ENCODE results near the gene KIF5A.

Gene KIF5A

GRCh38 chr12:57580466-57580795, 30.6 kb downstream of the KIF5A start:
- peaks cover 0 to 26% (median 0%) of the 10 kb centered on the region in 5 experiments for H3K27me3 ChIP-seq (replicated peaks in 2 of 5; ENCODE audit: control insufficient read depth in 4 of 5, insufficient read depth in 5 of 5, low read length in 4 of 5)
- peaks cover 0 to 17% (median 4%) of the 10 kb centered on the region in 4 experiments for H3K36me3 ChIP-seq (ENCODE audit: control insufficient read depth in 4 of 4, insufficient read depth in 4 of 4, low read length in 3 of 4)
- ChIA-PET POLR2A (no interaction called here), CTCF (interaction anchor here (0.9 to 7.7 kb wide), 12 partner anchors 10 to 146 kb away, joined by 3 to 121 read pairs (median 4); no protein-coding TSS in a partner anchor)
- WGBS (ENCODE audit: insufficient coverage) = 90% methylated on average over 2 of the region's 4 CpGs
- no peak for DNase-seq
- H3K4me1 ChIP-seq (ENCODE audit: control extremely low read depth in 1 of 4, control insufficient read depth in 4 of 4, insufficient read depth in 4 of 4, low read length in 3 of 4) = no peaks in the 10 kb centered on the region
- no peaks in the 10 kb centered on the region for H3K9me3 ChIP-seq (ENCODE audit: control extremely low read depth in 1 of 5, control insufficient read depth in 4 of 5, insufficient read depth in 2 of 5, low read depth in 1 of 5, low read length in 4 of 5)
- no peak overlapping the region for H3K27ac ChIP-seq (ENCODE audit: insufficient read depth in 1 of 2, low read depth in 1 of 2, low read length in 2 of 2, poor library complexity in 1 of 2, severe bottlenecking in 2 of 2)
- H3K4me3 ChIP-seq (ENCODE audit: control insufficient read depth in 1 of 7, extremely low read depth in 1 of 7, insufficient read depth in 4 of 7, low read depth in 2 of 7, low read length in 6 of 7) = no peak overlapping the region

GRCh38 chr12:57581802-57582201, 32.0 kb downstream of the KIF5A start:
- Histone ChIP-seq H3K36me3 (ENCODE audit: control insufficient read depth in 4 of 4, insufficient read depth in 4 of 4, low read length in 3 of 4) (peaks cover 0 to 6% (median 2%) of the 10 kb centered on the region in 4 experiments), H3K9me3 (ENCODE audit: control extremely low read depth in 1 of 5, control insufficient read depth in 4 of 5, insufficient read depth in 2 of 5, low read depth in 1 of 5, low read length in 4 of 5) (no peaks in the 10 kb centered on the region), H3K4me1 (ENCODE audit: control extremely low read depth in 1 of 4, control insufficient read depth in 4 of 4, insufficient read depth in 4 of 4, low read length in 3 of 4) (no peaks in the 10 kb centered on the region), H3K27ac (ENCODE audit: insufficient read depth in 1 of 2, low read depth in 1 of 2, low read length in 2 of 2, poor library complexity in 1 of 2, severe bottlenecking in 2 of 2) (no peak overlapping the region), H3K27me3 (replicated peaks in 2 of 5; ENCODE audit: control insufficient read depth in 4 of 5, insufficient read depth in 5 of 5, low read length in 4 of 5) (peaks cover 0 to 24% (median 0%) of the 10 kb centered on the region in 5 experiments), H3K4me3 (ENCODE audit: control insufficient read depth in 1 of 7, extremely low read depth in 1 of 7, insufficient read depth in 4 of 7, low read depth in 2 of 7, low read length in 6 of 7) (no peak overlapping the region)
- POLR2A ChIA-PET = no interaction called here
- no peak for DNase-seq
- no CpG with 5 or more reads among the region's 1 CpG for WGBS (ENCODE audit: insufficient coverage)
- CTCF ChIA-PET = interaction anchor here (0.7 to 7.7 kb wide), 17 partner anchors 10 to 160 kb away, joined by 3 to 121 read pairs (median 7); no protein-coding TSS in a partner anchor

- DNase-seq = no peak
- ChIA-PET CTCF (interaction anchor here (0.7 to 7.7 kb wide), 17 partner anchors 10 to 187 kb away, joined by 3 to 121 read pairs (median 10); no protein-coding TSS in a partner anchor), POLR2A (no interaction called here)
- no peaks in the 10 kb centered on the region for H3K9me3 ChIP-seq (ENCODE audit: control extremely low read depth in 1 of 5, control insufficient read depth in 4 of 5, insufficient read depth in 2 of 5, low read depth in 1 of 5, low read length in 4 of 5)
- no peaks in the 10 kb centered on the region for H3K4me1 ChIP-seq (ENCODE audit: control extremely low read depth in 1 of 4, control insufficient read depth in 4 of 4, insufficient read depth in 4 of 4, low read length in 3 of 4)
- no peak overlapping the region for H3K27ac ChIP-seq (ENCODE audit: insufficient read depth in 1 of 2, low read depth in 1 of 2, low read length in 2 of 2, poor library complexity in 1 of 2, severe bottlenecking in 2 of 2)
- peaks cover 0 to 27% (median 4%) of the 10 kb centered on the region in 5 experiments for H3K27me3 ChIP-seq (replicated peaks in 2 of 5; ENCODE audit: control insufficient read depth in 4 of 5, insufficient read depth in 5 of 5, low read length in 4 of 5)
- 100% methylated on average over 1 of the region's 1 CpG for WGBS (ENCODE audit: insufficient coverage)
- H3K36me3 ChIP-seq (ENCODE audit: control insufficient read depth in 4 of 4, insufficient read depth in 4 of 4, low read length in 3 of 4) = peaks cover 0 to 6% (median 2%) of the 10 kb centered on the region in 4 experiments
- no peak overlapping the region for H3K4me3 ChIP-seq (ENCODE audit: control insufficient read depth in 1 of 7, extremely low read depth in 1 of 7, insufficient read depth in 4 of 7, low read depth in 2 of 7, low read length in 6 of 7)
These were observed 32.6 kb downstream of the KIF5A start for GRCh38 chr12:57582440-57582839.

- Histone ChIP-seq H3K27ac (ENCODE audit: insufficient read depth in 1 of 2, low read depth in 1 of 2, low read length in 2 of 2, poor library complexity in 1 of 2, severe bottlenecking in 2 of 2) (no peak overlapping the region), H3K27me3 (replicated peaks in 2 of 5; ENCODE audit: control insufficient read depth in 4 of 5, insufficient read depth in 5 of 5, low read length in 4 of 5) (peaks cover 0 to 25% (median 5%) of the 10 kb centered on the region in 5 experiments), H3K4me1 (ENCODE audit: control extremely low read depth in 1 of 4, control insufficient read depth in 4 of 4, insufficient read depth in 4 of 4, low read length in 3 of 4) (no peaks in the 10 kb centered on the region), H3K4me3 (ENCODE audit: control insufficient read depth in 1 of 7, extremely low read depth in 1 of 7, insufficient read depth in 4 of 7, low read depth in 2 of 7, low read length in 6 of 7) (no peak overlapping the region), H3K36me3 (ENCODE audit: control insufficient read depth in 4 of 4, insufficient read depth in 4 of 4, low read length in 3 of 4) (peaks cover 0 to 6% (median 0%) of the 10 kb centered on the region in 4 experiments), H3K9me3 (ENCODE audit: control extremely low read depth in 1 of 5, control insufficient read depth in 4 of 5, insufficient read depth in 2 of 5, low read depth in 1 of 5, low read length in 4 of 5) (no peaks in the 10 kb centered on the region)
- DNase-seq = peak; percentile 88 to 93 (median 91)
- ChIA-PET CTCF (interaction anchor here (0.6 to 7.7 kb wide), 31 partner anchors 8 to 259 kb away, joined by 3 to 121 read pairs (median 6); partner anchors contain the start of gene B4GALNT1), POLR2A (interaction anchor here (0.6 kb wide), 1 partner anchor 55 kb away, joined by 3 read pairs; no protein-coding TSS in a partner anchor)
- 59% methylated on average over 12 of the region's 13 CpGs for WGBS (ENCODE audit: insufficient coverage)
These were observed 33.4 kb downstream of the KIF5A start for GRCh38 chr12:57583008-57583831.

- no peaks in the 10 kb centered on the region for H3K4me1 ChIP-seq (ENCODE audit: control extremely low read depth in 1 of 4, control insufficient read depth in 4 of 4, insufficient read depth in 4 of 4, low read length in 3 of 4)
- no peak for DNase-seq
- H3K27me3 ChIP-seq (replicated peaks in 2 of 5; ENCODE audit: control insufficient read depth in 4 of 5, insufficient read depth in 5 of 5, low read length in 4 of 5) = peaks cover 0 to 25% (median 5%) of the 10 kb centered on the region in 5 experiments
- ChIA-PET CTCF (interaction anchor here (0.8 to 7.7 kb wide), 27 partner anchors 9 to 258 kb away, joined by 3 to 121 read pairs (median 6); partner anchors contain the start of genes ARHGEF25 and B4GALNT1), POLR2A (no interaction called here)
- no CpG with 5 or more reads among the region's 2 CpGs for WGBS (ENCODE audit: insufficient coverage)
- H3K9me3 ChIP-seq (ENCODE audit: control extremely low read depth in 1 of 5, control insufficient read depth in 4 of 5, insufficient read depth in 2 of 5, low read depth in 1 of 5, low read length in 4 of 5) = no peaks in the 10 kb centered on the region
- H3K27ac ChIP-seq (ENCODE audit: insufficient read depth in 1 of 2, low read depth in 1 of 2, low read length in 2 of 2, poor library complexity in 1 of 2, severe bottlenecking in 2 of 2) = no peak overlapping the region
- H3K4me3 ChIP-seq (ENCODE audit: control insufficient read depth in 1 of 7, extremely low read depth in 1 of 7, insufficient read depth in 4 of 7, low read depth in 2 of 7, low read length in 6 of 7) = no peak overlapping the region
- peaks cover 0 to 6% (median 0%) of the 10 kb centered on the region in 4 experiments for H3K36me3 ChIP-seq (ENCODE audit: control insufficient read depth in 4 of 4, insufficient read depth in 4 of 4, low read length in 3 of 4)
These were observed 34.2 kb downstream of the KIF5A start for GRCh38 chr12:57584050-57584449.

GRCh38 chr12:57584690-57585089, 34.8 kb downstream of the KIF5A start:
- Histone ChIP-seq H3K4me1 (ENCODE audit: control extremely low read depth in 1 of 4, control insufficient read depth in 4 of 4, insufficient read depth in 4 of 4, low read length in 3 of 4) (no peaks in the 10 kb centered on the region), H3K4me3 (ENCODE audit: control insufficient read depth in 1 of 7, extremely low read depth in 1 of 7, insufficient read depth in 4 of 7, low read depth in 2 of 7, low read length in 6 of 7) (no peak overlapping the region), H3K36me3 (ENCODE audit: control insufficient read depth in 4 of 4, insufficient read depth in 4 of 4, low read length in 3 of 4) (peaks cover 0 to 6% (median 0%) of the 10 kb centered on the region in 4 experiments), H3K9me3 (ENCODE audit: control extremely low read depth in 1 of 5, control insufficient read depth in 4 of 5, insufficient read depth in 2 of 5, low read depth in 1 of 5, low read length in 4 of 5) (no peaks in the 10 kb centered on the region), H3K27ac (ENCODE audit: insufficient read depth in 1 of 2, low read depth in 1 of 2, low read length in 2 of 2, poor library complexity in 1 of 2, severe bottlenecking in 2 of 2) (no peak overlapping the region), H3K27me3 (replicated peaks in 2 of 5; ENCODE audit: control insufficient read depth in 4 of 5, insufficient read depth in 5 of 5, low read length in 4 of 5) (peaks cover 0 to 25% (median 5%) of the 10 kb centered on the region in 5 experiments)
- ChIA-PET POLR2A (no interaction called here), CTCF (interaction anchor here (0.6 to 7.7 kb wide), 24 partner anchors 8 to 217 kb away, joined by 3 to 121 read pairs (median 10); partner anchors contain the start of genes ARHGEF25 and B4GALNT1)
- no peak for DNase-seq

- Histone ChIP-seq H3K36me3 (ENCODE audit: control insufficient read depth in 4 of 4, insufficient read depth in 4 of 4, low read length in 3 of 4) (peaks cover 0 to 3% (median 0%) of the 10 kb centered on the region in 4 experiments), H3K9me3 (ENCODE audit: control extremely low read depth in 1 of 5, control insufficient read depth in 4 of 5, insufficient read depth in 2 of 5, low read depth in 1 of 5, low read length in 4 of 5) (no peaks in the 10 kb centered on the region), H3K27me3 (replicated peaks in 2 of 5; ENCODE audit: control insufficient read depth in 4 of 5, insufficient read depth in 5 of 5, low read length in 4 of 5) (peaks cover 0 to 25% (median 5%) of the 10 kb centered on the region in 5 experiments), H3K4me1 (ENCODE audit: control extremely low read depth in 1 of 4, control insufficient read depth in 4 of 4, insufficient read depth in 4 of 4, low read length in 3 of 4) (peaks cover 0 to 2% (median under 1%) of the 10 kb centered on the region in 4 experiments), H3K27ac (ENCODE audit: insufficient read depth in 1 of 2, low read depth in 1 of 2, low read length in 2 of 2, poor library complexity in 1 of 2, severe bottlenecking in 2 of 2) (no peak overlapping the region), H3K4me3 (ENCODE audit: control insufficient read depth in 1 of 7, extremely low read depth in 1 of 7, insufficient read depth in 4 of 7, low read depth in 2 of 7, low read length in 6 of 7) (no peak overlapping the region)
- 100% methylated on average over 2 of the region's 2 CpGs for WGBS (ENCODE audit: insufficient coverage)
- ChIA-PET POLR2A (interaction anchor here (0.6 kb wide), 1 partner anchor 118 kb away, joined by 6 read pairs; no protein-coding TSS in a partner anchor), CTCF (interaction anchor here (0.6 to 7.7 kb wide), 20 partner anchors 8 to 912 kb away, joined by 3 to 121 read pairs (median 12); partner anchors contain the start of gene B4GALNT1)
- DNase-seq = no peak
These were observed 35.3 kb downstream of the KIF5A start for GRCh38 chr12:57585156-57585555.

Measured in common myeloid progenitor, CD34-positive (primary cell).